A549 (cell line): ENCODE measurements around the gene NAV2. TPM values are rescaled to one million over a fixed set of nuclear protein-coding genes. Genes with fewer than 3 reads are reported as not detected.
"Not testable (repeated sequence)": the region's sequence is repeated elsewhere in the genome, so short reads cannot be mapped to it uniquely, and the experiment has no call there.

Experiments used
- ATAC-seq, 2 experiments: fragments of 200-7000 bp in 1 of 2; fragments of >200 bp in 1 of 2; cut with Nextera tagmentation in 1 of 2; cut with Tn5 transposase in 1 of 2; 3 replicates each; pipeline versions ENCODE4 v1.8.0 to v1.9.1; 2018 to 2020; ENCODE audit warnings: mild to moderate bottlenecking in 1 of 2, moderate library complexity in 1 of 2
- CTCF ChIA-PET: fragments of 300-600 bp; sonication (Branson Sonifier 250); formaldehyde crosslinking; extraction: SDS; loops from one replicate; lab custom pipeline; 2021; ENCODE audit warnings: antibody characterized with exemption, inconsistent platforms; lab: Yijun Ruan, JAX
- POLR2A ChIA-PET: fragments of 350-600 bp; formaldehyde crosslinking; extraction: SDS; loops from one replicate; lab custom pipeline; 2021; ENCODE audit warnings: antibody characterized with exemption, inconsistent platforms; lab: Yijun Ruan, JAX
- DNase-seq, 2 experiments: peaks; one replicate each; pipeline versions ENCODE4 v3.0.0 to v3.0.0-alpha.2; 2011 to 2016; ENCODE audit warnings: low read depth in 1 of 2, low spot score in 1 of 2
- FAIRE-seq: peaks from 2 replicates; lab custom pipeline; 2011; peaks lifted over from hg19 to GRCh38; lab: Jason Lieb, UNC
- H3K27ac ChIP-seq, 2 experiments: fragments of >200 bp; sonication (Bioruptor Twin); formaldehyde crosslinking; 3 replicates each; pipeline ENCODE4 v1.5.1; 2016 to 2017
- H3K4me1 ChIP-seq: fragments of >200 bp; sonication (Bioruptor Twin); formaldehyde crosslinking; 3 replicates; pipeline ENCODE4 v1.6.1; 2016
- H3K4me2 ChIP-seq: fragments of >200 bp; sonication (Bioruptor Twin); formaldehyde crosslinking; 3 replicates; pipeline ENCODE4 v1.6.1; 2016
- H3K4me3 ChIP-seq: fragments of >200 bp; sonication (Bioruptor Twin); formaldehyde crosslinking; 3 replicates; pipeline ENCODE4 v1.5.1; 2016
- H3K9me3 ChIP-seq: fragments of >200 bp; sonication (Bioruptor Twin); formaldehyde crosslinking; 3 replicates; pipeline ENCODE4 v1.6.1; 2016
- CBX8 ChIP-seq: fragments of 200-600 bp; sonication (generic); IDR thresholded peaks from 2 replicates; pipeline ENCODE4 v1.6.1; 2016
- CHD4 ChIP-seq: fragments of 200-600 bp; sonication (generic); IDR thresholded peaks from 2 replicates; pipeline ENCODE4 v1.6.1; 2016; ENCODE audit warnings: antibody characterized with exemption, mild to moderate bottlenecking, borderline replicate concordance
- EHF ChIP-seq: fragments of 250-450 bp; sonication (Bioruptor Pico); IDR thresholded peaks from 2 replicates; pipeline ENCODE4 v1.5.0; 2020; ENCODE audit warnings: mild to moderate bottlenecking
- FOXS1 ChIP-seq: fragments of 250-450 bp; sonication (Bioruptor Pico); IDR thresholded peaks from 2 replicates; pipeline ENCODE4 v1.5.0; 2020; ENCODE audit warnings: mild to moderate bottlenecking, moderate library complexity
- JUN ChIP-seq, 2 experiments: fragments of >200 bp; sonication (Bioruptor Twin); formaldehyde crosslinking; IDR thresholded peaks; 2 replicates in 1 of 2; 3 replicates in 1 of 2; pipeline ENCODE4 v1.6.1; 2016 to 2017
- KDM1A ChIP-seq: fragments of 200-600 bp; sonication (generic); IDR thresholded peaks from 2 replicates; pipeline ENCODE4 v1.6.1; 2016; ENCODE audit warnings: low read depth, mild to moderate bottlenecking
- KDM5A ChIP-seq: fragments of 200-600 bp; sonication (generic); IDR thresholded peaks from 2 replicates; pipeline ENCODE4 v1.6.1; 2016; ENCODE audit warnings: antibody characterized with exemption, mild to moderate bottlenecking
- MAZ ChIP-seq: fragments of 150-350 bp; IDR thresholded peaks from 2 replicates; pipeline ENCODE4 v1.6.1; 2014; ENCODE audit warnings: antibody characterized with exemption, low read depth, low read length, borderline replicate concordance
- NPAS2 ChIP-seq: fragments of 250-450 bp; sonication (Bioruptor Pico); IDR thresholded peaks from 2 replicates; pipeline ENCODE4 v1.8.0; 2022; ENCODE audit warnings: mild to moderate bottlenecking, moderate library complexity, borderline replicate concordance
- PHF8 ChIP-seq: fragments of 200-600 bp; sonication (generic); IDR thresholded peaks from 2 replicates; pipeline ENCODE4 v1.6.1; 2016; ENCODE audit warnings: low read depth, mild to moderate bottlenecking, antibody characterized with exemption, moderate library complexity, borderline replicate concordance
- POLR2A ChIP-seq: IDR thresholded peaks from 2 replicates; pipeline ENCODE4 v1.6.1; 2012; ENCODE audit warnings: mild to moderate bottlenecking, low read length
- RARB ChIP-seq: fragments of 250-450 bp; sonication (Bioruptor Pico); IDR thresholded peaks from 2 replicates; pipeline ENCODE4 v1.8.0; 2021; ENCODE audit warnings: mild to moderate bottlenecking, moderate library complexity
- RFX5 ChIP-seq: fragments of 450-650 bp; IDR thresholded peaks from 2 replicates; pipeline ENCODE4 v1.7.1; 2014; ENCODE audit warnings: antibody characterized with exemption, mild to moderate bottlenecking, moderate library complexity
- SREBF2 ChIP-seq: fragments of 450-650 bp; IDR thresholded peaks from 2 replicates; pipeline ENCODE4 v1.6.1; 2014; ENCODE audit warnings: mild to moderate bottlenecking, moderate library complexity
- TFCP2L1 ChIP-seq: fragments of 250-450 bp; sonication (Bioruptor Pico); IDR thresholded peaks from 2 replicates; pipeline ENCODE4 v1.5.0; 2021; ENCODE audit warnings: mild to moderate bottlenecking
- ZSCAN20 ChIP-seq: fragments of 250-450 bp; sonication (Bioruptor Pico); IDR thresholded peaks from 2 replicates; pipeline ENCODE4 v1.8.0; 2022; ENCODE audit warnings: mild to moderate bottlenecking, moderate library complexity
- WGBS: methylation state at CpG from one replicate; pipeline ENCODE4 v1.1.6; 2017; ENCODE audit errors: missing lambda C conversion rate; 5-methylcytosine and 5-hydroxymethylcytosine counted together
- polyA plus RNA-seq, 4 experiments: library from polyadenylated mRNA; depleted of rRNA in 3 of 4; stranded (reverse); fragments of >200 nt; fragmentation: RNase III in 1 of 4; extraction: RNeasy Plus Mini Kit Qiagen cat#74134 plus additional on column Dnase treatment in 1 of 4; gene quantifications; 2 replicates in 3 of 4; 3 replicates in 1 of 4; pipeline ENCODE4 v1.2.3, GENCODE V29; 2011 to 2017
- TF ChIP-seq, protein P1 (sequence below): fragments of 450-650 bp; IDR thresholded peaks from 2 replicates; pipeline ENCODE4 v1.6.1; 2014; ENCODE audit warnings: antibody characterized with exemption
- TF ChIP-seq, protein P2 (sequence below): fragments of 200-600 bp; sonication (generic); IDR thresholded peaks from 2 replicates; pipeline ENCODE4 v1.6.1; 2016; ENCODE audit warnings: antibody characterized with exemption, mild to moderate bottlenecking, moderate library complexity
- TF ChIP-seq, protein P3 (sequence below): IDR thresholded peaks from 2 replicates; pipeline ENCODE4 v1.6.1; 2012
- TF ChIP-seq, protein P4 (sequence below): fragments of >200 bp; sonication (Bioruptor Twin); formaldehyde crosslinking; IDR thresholded peaks from 2 replicates; pipeline ENCODE4 v1.6.1; 2016
- TF ChIP-seq, protein P5 (sequence below): IDR thresholded peaks from 2 replicates; pipeline ENCODE4 v1.6.1; 2012

NAV2 gene
- polyA plus RNA-seq, 2 of the 4 experiments (the other 2 are of a cell fraction), result 4.9 to 19.8 TPM

DNA sequence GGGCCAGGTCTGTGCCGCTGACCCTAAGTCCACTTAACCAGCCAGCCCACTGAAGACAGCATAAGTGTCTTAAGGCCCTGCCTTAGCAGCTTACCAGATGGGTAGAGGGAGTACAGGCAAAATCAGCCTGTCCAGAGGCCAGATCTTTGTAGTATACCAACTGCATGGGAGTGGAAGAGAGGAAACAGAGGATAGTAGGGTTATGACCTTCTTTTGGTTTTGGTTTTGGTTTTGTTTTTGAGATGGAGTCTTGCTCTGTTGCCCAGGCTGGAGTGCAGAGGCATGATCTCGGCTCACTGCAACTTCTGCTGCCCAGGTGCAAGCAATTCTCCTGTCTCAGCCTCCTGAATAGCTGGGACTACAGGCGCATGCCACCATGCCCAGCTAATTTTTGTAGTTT lies 371.2 kb downstream of the NAV2 start:
- POLR2A ChIA-PET, FAIRE-seq, H3K27ac ChIP-seq, H3K4me3 ChIP-seq, H3K9me3 ChIP-seq, CTCF ChIA-PET, H3K4me1 ChIP-seq, H3K4me2 ChIP-seq, DNase-seq, ATAC-seq: not testable (repeated sequence)
- WGBS, result 85% methylated on average over 3 of the region's 3 CpGs

DNA sequence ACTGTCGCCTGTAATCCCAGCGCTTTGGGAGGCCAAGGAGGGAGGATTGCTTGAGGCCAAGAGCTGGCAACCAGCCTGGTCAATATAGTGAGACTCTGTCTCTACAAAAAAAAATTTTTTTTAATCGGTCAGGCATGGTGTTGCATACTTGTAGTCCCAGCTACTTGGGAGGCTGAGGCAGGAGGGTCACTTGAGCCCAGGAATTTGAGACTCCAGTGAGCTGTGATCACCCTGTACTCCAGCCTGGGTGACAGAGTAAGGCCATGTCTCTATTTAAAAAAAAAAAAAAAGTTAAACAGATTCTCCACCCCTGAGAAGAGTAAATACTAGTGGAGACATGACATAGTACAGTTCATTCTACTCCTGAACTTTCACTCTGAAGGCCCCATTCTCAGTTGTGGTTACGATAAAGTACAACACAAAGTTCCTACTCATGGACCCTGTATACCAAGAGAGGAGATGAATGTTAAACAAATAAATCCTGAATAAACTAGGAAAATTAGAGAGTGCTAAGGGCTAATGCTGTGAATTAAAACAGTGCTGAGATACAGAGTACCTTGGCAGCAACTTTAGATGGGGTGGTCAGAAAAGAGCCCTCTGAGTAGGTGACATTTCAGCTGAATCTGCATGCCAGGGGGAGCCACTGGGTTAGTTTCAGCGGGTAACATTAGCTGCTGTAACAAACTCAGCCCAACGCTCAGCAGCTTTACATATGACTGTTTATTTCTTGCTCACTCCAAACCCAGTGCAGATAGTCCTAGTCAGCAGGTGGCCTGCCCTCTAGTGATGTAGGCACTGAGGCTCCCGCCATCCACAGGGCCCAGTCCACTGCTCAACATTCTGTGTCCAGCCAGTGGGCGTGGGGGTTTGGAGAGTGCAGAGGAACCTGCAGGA lies 372.5 kb downstream of the NAV2 start:
- FAIRE-seq (no peak), ATAC-seq (peak in 1 of 2 experiments; percentile 47; a peak in 3 of 6 replicates), DNase-seq (no peak)
- Histone ChIP-seq H3K9me3 (no peaks in the 10 kb centered on the region), H3K4me2 (no peak overlapping the region), H3K27ac (no peak overlapping the region), H3K4me1 (peaks cover 9% of the 10 kb centered on the region; the same call in 2 of the 3 replicates), H3K4me3 (no peak overlapping the region)
- 68% methylated on average over 8 of the region's 8 CpGs for WGBS
- TF ChIP-seq, protein P1, sequence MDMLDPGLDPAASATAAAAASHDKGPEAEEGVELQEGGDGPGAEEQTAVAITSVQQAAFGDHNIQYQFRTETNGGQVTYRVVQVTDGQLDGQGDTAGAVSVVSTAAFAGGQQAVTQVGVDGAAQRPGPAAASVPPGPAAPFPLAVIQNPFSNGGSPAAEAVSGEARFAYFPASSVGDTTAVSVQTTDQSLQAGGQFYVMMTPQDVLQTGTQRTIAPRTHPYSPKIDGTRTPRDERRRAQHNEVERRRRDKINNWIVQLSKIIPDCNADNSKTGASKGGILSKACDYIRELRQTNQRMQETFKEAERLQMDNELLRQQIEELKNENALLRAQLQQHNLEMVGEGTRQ, result no peak
- no peak for TF ChIP-seq MAZ
- no peak for TF ChIP-seq POLR2A
- TF ChIP-seq TFCP2L1 (CRISPR knock-in tag), result no peak
- TF ChIP-seq, protein P2, sequence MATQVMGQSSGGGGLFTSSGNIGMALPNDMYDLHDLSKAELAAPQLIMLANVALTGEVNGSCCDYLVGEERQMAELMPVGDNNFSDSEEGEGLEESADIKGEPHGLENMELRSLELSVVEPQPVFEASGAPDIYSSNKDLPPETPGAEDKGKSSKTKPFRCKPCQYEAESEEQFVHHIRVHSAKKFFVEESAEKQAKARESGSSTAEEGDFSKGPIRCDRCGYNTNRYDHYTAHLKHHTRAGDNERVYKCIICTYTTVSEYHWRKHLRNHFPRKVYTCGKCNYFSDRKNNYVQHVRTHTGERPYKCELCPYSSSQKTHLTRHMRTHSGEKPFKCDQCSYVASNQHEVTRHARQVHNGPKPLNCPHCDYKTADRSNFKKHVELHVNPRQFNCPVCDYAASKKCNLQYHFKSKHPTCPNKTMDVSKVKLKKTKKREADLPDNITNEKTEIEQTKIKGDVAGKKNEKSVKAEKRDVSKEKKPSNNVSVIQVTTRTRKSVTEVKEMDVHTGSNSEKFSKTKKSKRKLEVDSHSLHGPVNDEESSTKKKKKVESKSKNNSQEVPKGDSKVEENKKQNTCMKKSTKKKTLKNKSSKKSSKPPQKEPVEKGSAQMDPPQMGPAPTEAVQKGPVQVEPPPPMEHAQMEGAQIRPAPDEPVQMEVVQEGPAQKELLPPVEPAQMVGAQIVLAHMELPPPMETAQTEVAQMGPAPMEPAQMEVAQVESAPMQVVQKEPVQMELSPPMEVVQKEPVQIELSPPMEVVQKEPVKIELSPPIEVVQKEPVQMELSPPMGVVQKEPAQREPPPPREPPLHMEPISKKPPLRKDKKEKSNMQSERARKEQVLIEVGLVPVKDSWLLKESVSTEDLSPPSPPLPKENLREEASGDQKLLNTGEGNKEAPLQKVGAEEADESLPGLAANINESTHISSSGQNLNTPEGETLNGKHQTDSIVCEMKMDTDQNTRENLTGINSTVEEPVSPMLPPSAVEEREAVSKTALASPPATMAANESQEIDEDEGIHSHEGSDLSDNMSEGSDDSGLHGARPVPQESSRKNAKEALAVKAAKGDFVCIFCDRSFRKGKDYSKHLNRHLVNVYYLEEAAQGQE, result no peak
- TF ChIP-seq, protein P3, sequence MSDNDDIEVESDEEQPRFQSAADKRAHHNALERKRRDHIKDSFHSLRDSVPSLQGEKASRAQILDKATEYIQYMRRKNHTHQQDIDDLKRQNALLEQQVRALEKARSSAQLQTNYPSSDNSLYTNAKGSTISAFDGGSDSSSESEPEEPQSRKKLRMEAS, result no peak
- TF ChIP-seq, protein P4, sequence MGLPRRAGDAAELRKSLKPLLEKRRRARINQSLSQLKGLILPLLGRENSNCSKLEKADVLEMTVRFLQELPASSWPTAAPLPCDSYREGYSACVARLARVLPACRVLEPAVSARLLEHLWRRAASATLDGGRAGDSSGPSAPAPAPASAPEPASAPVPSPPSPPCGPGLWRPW, result no peak
- no peak for TF ChIP-seq KDM1A
- TF ChIP-seq CBX8, result no peak
- no peak for TF ChIP-seq KDM5A
- no peak for TF ChIP-seq EHF (CRISPR knock-in tag)
- no peak for TF ChIP-seq RFX5
- TF ChIP-seq CHD4, result no peak
- CTCF ChIA-PET, result interaction anchor here (0.6 to 1.0 kb wide), 2 partner anchors 131 to 232 kb away, joined by 3 read pairs; no protein-coding TSS in a partner anchor
- POLR2A ChIA-PET, result no interaction called here

DNA sequence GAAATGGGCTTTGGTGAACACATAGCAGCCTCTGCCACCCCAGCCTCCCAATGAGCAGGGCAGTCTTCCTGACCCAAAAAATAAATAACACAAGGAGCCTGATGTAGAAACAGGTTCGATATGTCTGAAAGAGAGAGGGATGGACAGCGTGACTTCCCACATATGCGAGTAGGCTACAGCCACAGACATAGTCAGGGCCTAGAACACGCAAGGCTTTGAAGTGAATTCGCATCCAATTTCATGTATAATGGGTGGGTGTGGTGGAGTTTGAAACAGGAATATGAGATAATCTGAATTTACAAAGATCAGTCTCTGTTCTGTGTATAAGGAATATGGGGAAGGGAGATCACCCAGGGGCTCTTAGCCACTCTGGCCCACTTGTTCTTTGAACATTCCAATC lies 373.3 kb downstream of the NAV2 start:
- ATAC-seq (no peak), DNase-seq (no peak), FAIRE-seq (no peak)
- Histone ChIP-seq H3K4me3 (no peak overlapping the region), H3K4me1 (peaks cover 11% of the 10 kb centered on the region; the same call in 2 of the 3 replicates), H3K9me3 (no peaks in the 10 kb centered on the region), H3K27ac (no peak overlapping the region), H3K4me2 (no peak overlapping the region)
- TF ChIP-seq, protein P5, sequence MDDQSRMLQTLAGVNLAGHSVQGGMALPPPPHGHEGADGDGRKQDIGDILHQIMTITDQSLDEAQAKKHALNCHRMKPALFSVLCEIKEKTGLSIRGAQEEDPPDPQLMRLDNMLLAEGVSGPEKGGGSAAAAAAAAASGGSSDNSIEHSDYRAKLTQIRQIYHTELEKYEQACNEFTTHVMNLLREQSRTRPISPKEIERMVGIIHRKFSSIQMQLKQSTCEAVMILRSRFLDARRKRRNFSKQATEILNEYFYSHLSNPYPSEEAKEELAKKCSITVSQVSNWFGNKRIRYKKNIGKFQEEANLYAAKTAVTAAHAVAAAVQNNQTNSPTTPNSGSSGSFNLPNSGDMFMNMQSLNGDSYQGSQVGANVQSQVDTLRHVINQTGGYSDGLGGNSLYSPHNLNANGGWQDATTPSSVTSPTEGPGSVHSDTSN, result no peak
- TF ChIP-seq SREBF2, result no peak
- TF ChIP-seq RARB (CRISPR knock-in tag), result no peak
- no peak for TF ChIP-seq JUN (IDR thresholded peaks at IDR 0.05)
- TF ChIP-seq RFX5, result no peak
- TF ChIP-seq, protein P1, result no peak
- no peak for TF ChIP-seq ZSCAN20 (CRISPR knock-in tag)
- no peak for TF ChIP-seq FOXS1 (CRISPR knock-in tag)
- no peak for TF ChIP-seq PHF8
- no peak for TF ChIP-seq NPAS2 (CRISPR knock-in tag)
- TF ChIP-seq, protein P4, result no peak
- ChIA-PET POLR2A (no interaction called here), CTCF (no interaction called here)
- 97% methylated on average over 5 of the region's 5 CpGs for WGBS
